Activated CD4-positive, CD25-positive, alpha-beta regulatory T cell treated with anti-CD3 and anti-CD28 coated beads, Interleukin-2, amount 50 U/mL, for 72 hours (primary cell): ENCODE results near the gene ANKRD28.
"Not testable (repeated sequence)": the region's sequence is repeated elsewhere in the genome, so short reads cannot be mapped to it uniquely, and the experiment has no call there.

ENCODE experiments used
- DNase-seq: peaks from one replicate; pipeline ENCODE4 v3.0.0; 2021

ANKRD28 gene

DNA sequence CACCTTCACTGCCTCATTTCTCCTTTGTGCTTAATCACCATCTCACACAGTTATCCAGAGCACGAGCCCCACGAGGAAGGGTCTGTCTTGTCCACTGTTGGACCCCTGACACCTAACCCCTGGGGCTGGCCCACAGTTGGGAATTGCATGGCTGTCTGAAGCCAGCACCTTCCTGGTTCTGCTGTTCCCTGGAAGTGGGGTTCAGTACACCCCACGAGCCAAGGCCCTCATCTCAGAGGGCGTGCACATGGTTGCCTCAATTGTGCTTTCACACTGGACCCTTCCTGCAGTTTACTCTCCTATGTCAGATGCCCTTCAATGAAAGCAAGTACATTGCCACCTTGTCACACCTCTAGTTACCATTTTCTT lies 165.6 kb downstream of the ANKRD28 start:
- DNase-seq = no peak

DNA sequence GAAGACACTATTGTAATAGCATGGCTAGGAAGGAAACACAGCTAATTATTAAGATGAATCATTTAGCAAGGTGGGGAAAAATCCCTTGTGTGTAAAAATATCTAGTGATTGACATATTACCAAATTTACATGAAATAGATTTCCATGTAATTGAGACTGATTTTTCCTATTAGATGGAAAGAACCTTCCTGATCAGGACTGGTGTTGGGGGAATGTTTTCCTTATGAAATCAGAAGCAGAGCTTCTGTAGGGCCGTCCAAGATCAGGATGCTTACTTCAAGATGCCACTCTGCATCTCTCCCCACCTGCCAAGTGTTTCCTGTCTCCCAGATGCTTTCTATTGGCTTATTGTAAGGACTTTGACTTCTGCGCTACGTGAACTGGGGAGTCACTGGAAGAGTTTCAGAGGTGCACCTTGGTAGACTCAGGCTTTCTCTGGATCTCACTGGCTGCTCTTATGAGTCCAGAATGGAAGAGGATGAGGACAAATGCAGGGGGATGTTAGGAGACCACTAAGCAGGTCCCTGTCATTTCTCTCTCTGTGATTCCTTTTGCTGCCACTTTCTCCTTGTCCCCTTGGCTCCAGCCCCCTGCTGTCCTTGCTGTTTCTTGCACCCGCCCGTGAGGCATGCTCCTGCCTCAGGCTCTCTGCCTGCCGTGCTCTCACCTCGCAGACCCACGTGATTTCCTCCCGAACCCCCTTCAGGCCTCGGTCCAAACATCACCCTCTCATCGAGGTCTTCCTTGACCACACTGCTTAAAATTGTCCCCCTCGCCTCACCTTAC lies 166.2 kb downstream of the ANKRD28 start:
- no peak for DNase-seq

DNA sequence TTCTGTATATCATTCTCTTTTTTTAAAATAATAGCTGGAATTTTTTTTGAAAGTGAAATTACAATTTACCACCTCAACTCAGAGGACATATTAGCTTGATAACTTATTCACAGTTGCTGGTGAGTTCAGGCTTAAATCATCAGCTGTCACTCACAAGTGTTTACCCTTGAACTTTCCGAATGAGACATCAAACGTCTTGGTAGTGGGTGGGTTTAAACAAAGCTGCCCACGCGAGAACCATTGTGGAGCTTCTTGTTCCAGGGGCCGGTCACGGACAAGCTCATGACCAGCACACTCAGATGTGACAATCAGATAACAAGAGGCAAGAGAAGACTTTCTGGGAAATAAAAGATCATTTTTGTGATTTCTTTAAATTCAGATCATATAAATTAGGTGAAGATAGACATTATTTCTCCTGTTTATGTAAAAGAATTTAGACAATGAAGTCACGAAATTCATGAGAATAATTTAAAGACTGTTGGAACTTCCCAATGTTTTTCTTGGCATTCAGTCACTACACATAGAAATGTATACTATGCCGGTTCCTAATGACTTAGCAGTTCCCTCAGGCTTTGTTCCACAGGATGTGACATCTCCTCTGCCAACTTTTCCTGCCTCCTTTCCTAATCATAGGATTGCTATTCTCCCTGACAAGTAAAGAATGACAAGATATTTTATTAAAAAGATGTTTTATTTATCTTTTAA lies 167.0 kb downstream of the ANKRD28 start:
- DNase-seq = no peak

DNA sequence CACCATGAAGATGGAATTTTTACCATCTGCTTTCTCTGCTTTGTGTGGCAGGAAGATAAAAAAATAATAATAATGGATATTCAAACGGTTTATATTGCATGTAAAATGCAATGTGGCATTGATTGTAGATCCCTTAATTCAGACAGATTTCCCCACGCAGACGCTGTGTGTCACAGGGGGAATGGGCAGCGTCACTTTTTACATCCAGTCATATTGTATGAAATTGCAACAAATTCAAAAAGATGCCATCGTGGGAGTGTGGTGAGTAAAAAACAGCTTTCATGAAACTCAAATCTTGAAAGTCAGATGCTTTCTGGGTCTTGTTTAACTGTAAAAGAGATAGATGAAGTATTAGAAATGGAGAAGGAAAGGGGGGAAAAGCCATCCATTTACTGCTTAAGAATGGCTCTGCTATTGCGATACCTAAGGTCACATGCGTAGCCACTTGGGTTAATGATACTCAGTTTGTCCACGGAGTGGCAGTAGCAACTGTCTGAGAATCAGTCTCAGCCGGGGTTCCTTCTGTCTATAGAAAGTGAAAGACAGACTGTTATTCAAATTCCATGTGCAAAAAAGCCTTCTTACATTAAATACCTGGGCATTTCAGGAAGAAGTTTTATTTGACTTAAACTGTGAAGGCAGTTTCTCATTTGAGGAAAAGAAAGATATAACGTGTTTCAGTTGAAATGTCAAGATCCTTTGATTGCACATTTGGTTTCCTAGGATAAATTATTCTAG lies 167.8 kb downstream of the ANKRD28 start:
- no peak for DNase-seq

DNA sequence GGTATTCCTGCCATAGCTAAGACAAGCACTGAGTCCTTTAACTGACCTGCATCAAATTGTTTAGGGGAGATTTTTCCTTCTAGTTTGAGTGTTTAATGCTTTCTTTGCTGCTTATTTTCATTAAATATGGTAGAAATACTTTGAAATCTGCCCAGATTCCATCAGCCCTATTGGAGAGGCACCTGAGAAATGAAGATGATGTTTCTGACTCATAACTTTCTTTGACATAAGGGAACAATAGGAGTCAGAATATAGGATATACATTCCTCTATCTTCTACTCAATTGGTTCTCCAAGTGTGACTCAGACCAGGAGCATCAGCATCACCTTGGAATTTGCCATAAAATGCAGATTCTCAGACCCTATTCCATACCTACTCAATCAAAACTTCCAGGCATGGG lies 168.8 kb downstream of the ANKRD28 start:
- DNase-seq = no peak

DNA sequence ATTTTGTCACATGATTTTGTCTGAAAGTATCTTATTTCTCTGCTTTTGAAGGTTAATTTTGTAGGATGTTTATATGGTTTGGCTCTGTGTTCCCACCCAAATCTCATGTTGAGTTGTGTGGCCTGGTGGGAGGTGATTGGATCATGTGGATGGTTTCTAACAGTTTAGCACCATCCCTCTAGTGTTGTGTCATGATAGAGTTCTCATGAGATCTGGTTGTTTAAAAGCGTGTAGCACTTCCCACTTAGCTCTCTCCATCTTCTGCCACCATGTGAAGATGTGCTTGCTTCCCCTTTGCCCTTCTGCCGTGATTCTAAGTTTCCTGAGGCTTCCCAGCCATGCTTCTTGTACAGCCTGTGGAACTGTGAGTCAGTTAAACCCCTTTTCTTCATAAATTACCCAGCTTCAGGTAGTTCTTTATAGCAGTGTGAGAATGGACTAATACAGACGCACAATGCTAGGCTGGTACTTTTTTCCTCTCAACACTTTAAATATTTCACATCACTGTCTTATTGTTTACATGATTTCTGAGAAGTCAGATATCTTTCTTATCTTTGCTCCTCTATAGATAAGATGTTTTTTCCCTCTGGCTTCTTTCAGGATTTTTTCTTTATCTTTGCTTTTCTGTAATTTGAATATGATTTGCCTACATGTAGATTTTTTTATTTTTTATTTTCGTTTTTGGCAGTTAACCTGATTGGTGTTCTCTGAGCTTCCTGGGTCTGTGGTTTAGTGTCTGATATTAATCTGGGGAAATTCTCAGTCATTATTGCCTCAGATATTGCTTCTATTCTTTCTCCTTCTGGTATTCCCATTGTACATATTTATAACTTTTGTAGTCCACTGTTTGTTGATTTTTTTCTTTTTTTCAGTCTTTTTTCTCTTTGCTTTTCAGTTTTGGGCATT lies 174.0 kb downstream of the ANKRD28 start:
- no peak for DNase-seq

DNA sequence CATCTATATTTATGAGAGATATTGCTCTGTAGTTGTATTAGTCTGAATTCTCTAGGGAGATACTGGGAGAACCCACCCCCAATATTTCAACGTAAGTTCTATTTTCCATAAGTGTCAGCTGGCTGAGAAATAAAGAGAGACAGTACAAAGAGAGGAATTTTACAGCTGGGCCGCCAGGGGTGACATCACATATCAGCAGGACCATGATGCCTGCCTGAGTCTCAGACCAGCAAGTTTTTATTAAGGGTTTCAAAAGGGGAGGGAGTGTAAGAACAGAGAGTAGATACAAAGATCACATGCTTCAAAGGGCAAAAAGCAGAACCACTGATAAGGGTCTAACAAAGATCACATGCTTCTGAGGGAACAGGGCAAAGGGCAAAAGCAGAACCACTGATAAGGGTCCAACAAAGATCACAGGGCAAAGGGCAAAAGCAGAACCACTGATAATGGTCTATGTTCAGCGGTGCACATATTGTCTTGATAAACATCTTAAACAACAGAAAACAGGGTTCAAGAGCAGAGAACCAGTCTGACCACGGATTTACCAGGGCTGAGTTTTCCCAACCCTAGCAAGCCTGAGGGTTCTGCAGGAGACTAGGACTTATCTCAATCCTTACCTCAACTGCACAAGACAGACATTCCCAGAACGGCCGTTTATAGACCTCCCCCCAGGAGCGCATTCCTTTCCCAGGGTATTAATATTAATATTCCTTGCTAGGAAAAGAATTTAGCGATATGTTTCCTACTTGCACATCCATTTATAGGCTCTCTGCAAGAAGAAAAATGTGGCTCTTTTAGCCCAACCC lies 177.9 kb downstream of the ANKRD28 start:
- DNase-seq = not testable (repeated sequence)
